GM12878 (cell line): ENCODE measurements around the gene ATP5F1A.

Source experiments
- EZH2 ChIP-seq: IDR thresholded peaks from 2 replicates; pipeline ENCODE4 v1.6.1; 2012; ENCODE audit warnings: low read depth, mild to moderate bottlenecking, control low read depth, inconsistent platforms, low read length, borderline replicate concordance; ENCODE audit not compliant: control insufficient read depth
- HCFC1 ChIP-seq: fragments of 150-350 bp; IDR thresholded peaks from 2 replicates; pipeline ENCODE4 v1.6.1; 2014; ENCODE audit warnings: low read length
- POLR2AphosphoS5 ChIP-seq: IDR thresholded peaks from 2 replicates; pipeline ENCODE4 v1.6.1; 2011; ENCODE audit warnings: mild to moderate bottlenecking, low read length, inconsistent platforms
- ZNF274 ChIP-seq: IDR thresholded peaks from one replicate; pipeline ENCODE4 v1.8.0; 2011; ENCODE audit not compliant: insufficient read length, insufficient read depth
- TF ChIP-seq, protein P1 (sequence below): IDR thresholded peaks from 2 replicates; pipeline ENCODE4 v1.6.1; 2012; ENCODE audit warnings: low read depth, low read length, improper control_type of control experiment
- TF ChIP-seq, protein P2 (sequence below): IDR thresholded peaks from 2 replicates; pipeline ENCODE4 v1.6.1; 2011; ENCODE audit warnings: low read depth, mild to moderate bottlenecking, low read length, moderate library complexity, borderline replicate concordance; ENCODE audit errors: extremely low read depth
- TF ChIP-seq, protein P3 (sequence below), 3 experiments: IDR thresholded peaks in 2 of 3; conservative IDR thresholded peaks in 1 of 3; 2 replicates each; pipeline ENCODE4 v1.5.1; 2011; ENCODE audit warnings: low read depth in 3 of 3, low read length in 3 of 3, mild to moderate bottlenecking in 3 of 3, control low read depth in 2 of 3, moderate library complexity in 2 of 3, inconsistent platforms in 1 of 3, mixed read lengths in 1 of 3; ENCODE audit not compliant: control insufficient read depth in 2 of 3, insufficient read depth in 1 of 3; ENCODE audit errors: extremely low read depth in 1 of 3

DNA sequence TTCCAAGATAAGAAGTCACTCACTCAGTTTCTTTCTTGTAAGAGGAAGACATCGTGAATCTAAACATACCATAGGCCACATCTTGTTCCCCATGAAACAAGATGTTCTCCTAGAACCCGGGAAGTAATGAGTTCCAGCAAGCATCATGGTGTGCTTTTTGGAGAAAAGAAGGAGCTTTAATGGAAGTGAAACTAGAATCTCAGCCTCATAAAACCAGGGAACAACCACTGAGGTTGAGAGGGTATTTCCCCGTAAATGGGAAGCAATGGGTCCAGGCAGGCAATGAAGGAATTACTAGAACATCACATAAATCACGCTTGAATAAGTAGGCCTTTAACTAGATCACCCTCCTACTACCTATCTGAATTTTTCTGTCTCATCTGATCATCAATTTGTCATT is 66.4 kb downstream of the ATP5F1A start:
- TF ChIP-seq, protein P1, sequence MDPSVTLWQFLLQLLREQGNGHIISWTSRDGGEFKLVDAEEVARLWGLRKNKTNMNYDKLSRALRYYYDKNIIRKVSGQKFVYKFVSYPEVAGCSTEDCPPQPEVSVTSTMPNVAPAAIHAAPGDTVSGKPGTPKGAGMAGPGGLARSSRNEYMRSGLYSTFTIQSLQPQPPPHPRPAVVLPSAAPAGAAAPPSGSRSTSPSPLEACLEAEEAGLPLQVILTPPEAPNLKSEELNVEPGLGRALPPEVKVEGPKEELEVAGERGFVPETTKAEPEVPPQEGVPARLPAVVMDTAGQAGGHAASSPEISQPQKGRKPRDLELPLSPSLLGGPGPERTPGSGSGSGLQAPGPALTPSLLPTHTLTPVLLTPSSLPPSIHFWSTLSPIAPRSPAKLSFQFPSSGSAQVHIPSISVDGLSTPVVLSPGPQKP: no peak
- no peak for TF ChIP-seq HCFC1
- TF ChIP-seq, protein P2, sequence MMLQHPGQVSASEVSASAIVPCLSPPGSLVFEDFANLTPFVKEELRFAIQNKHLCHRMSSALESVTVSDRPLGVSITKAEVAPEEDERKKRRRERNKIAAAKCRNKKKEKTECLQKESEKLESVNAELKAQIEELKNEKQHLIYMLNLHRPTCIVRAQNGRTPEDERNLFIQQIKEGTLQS: no peak
- TF ChIP-seq POLR2AphosphoS5: no peak
- no peak for TF ChIP-seq EZH2
- TF ChIP-seq, protein P3, sequence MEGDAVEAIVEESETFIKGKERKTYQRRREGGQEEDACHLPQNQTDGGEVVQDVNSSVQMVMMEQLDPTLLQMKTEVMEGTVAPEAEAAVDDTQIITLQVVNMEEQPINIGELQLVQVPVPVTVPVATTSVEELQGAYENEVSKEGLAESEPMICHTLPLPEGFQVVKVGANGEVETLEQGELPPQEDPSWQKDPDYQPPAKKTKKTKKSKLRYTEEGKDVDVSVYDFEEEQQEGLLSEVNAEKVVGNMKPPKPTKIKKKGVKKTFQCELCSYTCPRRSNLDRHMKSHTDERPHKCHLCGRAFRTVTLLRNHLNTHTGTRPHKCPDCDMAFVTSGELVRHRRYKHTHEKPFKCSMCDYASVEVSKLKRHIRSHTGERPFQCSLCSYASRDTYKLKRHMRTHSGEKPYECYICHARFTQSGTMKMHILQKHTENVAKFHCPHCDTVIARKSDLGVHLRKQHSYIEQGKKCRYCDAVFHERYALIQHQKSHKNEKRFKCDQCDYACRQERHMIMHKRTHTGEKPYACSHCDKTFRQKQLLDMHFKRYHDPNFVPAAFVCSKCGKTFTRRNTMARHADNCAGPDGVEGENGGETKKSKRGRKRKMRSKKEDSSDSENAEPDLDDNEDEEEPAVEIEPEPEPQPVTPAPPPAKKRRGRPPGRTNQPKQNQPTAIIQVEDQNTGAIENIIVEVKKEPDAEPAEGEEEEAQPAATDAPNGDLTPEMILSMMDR (IDR thresholded peaks at IDR 0.05 in 2 of 3, conservative IDR thresholded peaks at IDR 0.05 in 1 of 3; ENCODE audit: control insufficient read depth in 2 of 3, extremely low read depth in 1 of 3, insufficient read depth in 1 of 3, low read depth in 3 of 3, low read length in 3 of 3): no peak
- no peak for TF ChIP-seq ZNF274
